ENCODE data around the gene FAM111B. TPM values are rescaled to one million over a fixed set of nuclear protein-coding genes. Genes with fewer than 3 reads are reported as not detected.
"Not testable (repeated sequence)": the region's sequence is repeated elsewhere in the genome, so short reads cannot be mapped to it uniquely, and the experiment has no call there.

FAM111B gene
- total RNA-seq, result 1 to 10 TPM in 1 of 7 donors, under 1 TPM in 4, not detected in 2; 0.12 to 1.9 (median 0.18) TPM
- under 1 TPM; 0.13 to 0.25 TPM for polyA plus RNA-seq
- long read RNA-seq, donor 1, result 0 reads
- long read RNA-seq, donor 2, result 0 reads
- long read RNA-seq, donor 3, result 0 reads

DNA sequence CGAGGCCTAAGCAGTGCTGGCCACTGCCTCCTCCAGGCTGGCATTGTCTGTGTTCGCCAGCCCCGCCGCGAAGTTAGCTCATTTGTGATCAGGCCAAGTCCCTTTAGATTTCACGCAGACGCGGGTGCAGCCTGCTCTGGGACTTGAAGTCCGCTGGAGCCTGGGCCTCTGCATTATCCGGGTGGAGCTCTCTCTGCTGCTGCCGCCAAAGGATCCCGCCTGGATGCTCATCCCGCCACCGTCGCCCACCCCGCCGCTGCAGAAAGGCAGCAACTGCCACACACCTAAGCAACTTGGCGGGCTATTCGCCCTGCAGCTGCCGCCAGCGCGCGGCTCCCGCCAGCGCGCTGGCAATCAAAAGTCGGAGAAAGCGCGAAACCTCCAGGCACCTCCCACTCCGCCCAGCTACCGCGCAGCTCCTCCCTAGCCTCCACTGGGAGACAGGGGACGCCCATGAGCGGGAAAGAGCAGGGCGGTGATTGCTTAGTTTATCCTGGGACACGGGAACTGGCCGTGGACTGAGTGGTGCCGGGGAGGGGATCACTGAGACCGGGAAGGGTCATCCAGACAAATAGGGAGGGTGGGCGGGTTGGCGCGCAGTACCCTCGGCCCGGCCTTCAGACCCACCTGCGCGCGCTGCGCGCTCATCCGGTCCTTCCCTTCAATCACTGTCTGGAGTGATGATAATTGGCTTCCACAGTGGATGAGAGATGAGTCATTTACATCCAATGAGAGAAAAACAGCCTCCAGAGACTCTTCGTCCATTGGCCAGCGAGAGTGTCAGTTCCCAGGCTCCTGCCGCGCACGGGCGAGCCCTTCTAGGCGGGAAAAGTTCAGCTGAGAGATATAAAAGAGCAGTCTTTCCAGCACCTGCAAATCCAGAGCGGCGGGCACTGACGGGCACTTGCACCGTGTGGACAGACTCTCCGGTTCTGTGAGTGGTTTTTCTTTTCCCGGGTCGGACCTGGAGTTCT lies at the start of gene FAM111B:
Gene FAM111B, plus strand, starts transcription at position 875 of the 974 bp plus-strand sequence. CDS start 2,389 bp downstream, outside the sequence.
- peaks cover 3% of the 10 kb centered on the region for H3K4me1 ChIP-seq (ENCODE audit: insufficient read depth)
- WGBS, 3 donors, result 1% methylated on average over 62 to 64 of the region's 64 CpGs
- no peaks in the 10 kb centered on the region for H3K27me3 ChIP-seq
- intact Hi-C loops (cut with DNase I), result no loop called here
- no peak for TF ChIP-seq EP300 (IDR thresholded peaks at IDR 0.05)
- no peak for TF ChIP-seq POLR2A (IDR thresholded peaks at IDR 0.05)
- no peak for TF ChIP-seq CTCF (IDR thresholded peaks at IDR 0.05)
- H3K27ac ChIP-seq, result no peak within 1 kb of the TSS
- H3K9me3 ChIP-seq, result no peaks in the 10 kb centered on the region
- no peaks in the 10 kb centered on the region for H3K36me3 ChIP-seq
- H3K4me3 ChIP-seq, result peak within 1 kb of the TSS; percentile 46
- DNase-seq, result peak; percentile 65 to 75 (median 68)

- DNase-seq, result peak in 3 of 5 donors; percentile 28 to 45 (median 28)
- H3K36me3 ChIP-seq; H3K4me1 ChIP-seq (ENCODE audit: insufficient read depth); H3K9me3 ChIP-seq; H3K27me3 ChIP-seq; intact Hi-C loops (cut with DNase I); H3K27ac ChIP-seq; H3K4me3 ChIP-seq: not testable (repeated sequence)
- WGBS, 3 donors, result 7 to 9% (median 8%) methylated on average over 27 of the region's 27 CpGs
These were observed 48.7 kb upstream of the FAM111B start for GRCh38 chr11:59058120-59059033.

- H3K9me3 ChIP-seq; H3K27ac ChIP-seq; H3K4me3 ChIP-seq; H3K4me1 ChIP-seq (ENCODE audit: insufficient read depth); H3K27me3 ChIP-seq; H3K36me3 ChIP-seq; DNase-seq; intact Hi-C loops (cut with DNase I): not testable (repeated sequence)
- WGBS, 3 donors, result 57 to 64% (median 64%) methylated on average over 3 of the region's 3 CpGs
These were observed 46.9 kb upstream of the FAM111B start for GRCh38 chr11:59060096-59060495.

DNA sequence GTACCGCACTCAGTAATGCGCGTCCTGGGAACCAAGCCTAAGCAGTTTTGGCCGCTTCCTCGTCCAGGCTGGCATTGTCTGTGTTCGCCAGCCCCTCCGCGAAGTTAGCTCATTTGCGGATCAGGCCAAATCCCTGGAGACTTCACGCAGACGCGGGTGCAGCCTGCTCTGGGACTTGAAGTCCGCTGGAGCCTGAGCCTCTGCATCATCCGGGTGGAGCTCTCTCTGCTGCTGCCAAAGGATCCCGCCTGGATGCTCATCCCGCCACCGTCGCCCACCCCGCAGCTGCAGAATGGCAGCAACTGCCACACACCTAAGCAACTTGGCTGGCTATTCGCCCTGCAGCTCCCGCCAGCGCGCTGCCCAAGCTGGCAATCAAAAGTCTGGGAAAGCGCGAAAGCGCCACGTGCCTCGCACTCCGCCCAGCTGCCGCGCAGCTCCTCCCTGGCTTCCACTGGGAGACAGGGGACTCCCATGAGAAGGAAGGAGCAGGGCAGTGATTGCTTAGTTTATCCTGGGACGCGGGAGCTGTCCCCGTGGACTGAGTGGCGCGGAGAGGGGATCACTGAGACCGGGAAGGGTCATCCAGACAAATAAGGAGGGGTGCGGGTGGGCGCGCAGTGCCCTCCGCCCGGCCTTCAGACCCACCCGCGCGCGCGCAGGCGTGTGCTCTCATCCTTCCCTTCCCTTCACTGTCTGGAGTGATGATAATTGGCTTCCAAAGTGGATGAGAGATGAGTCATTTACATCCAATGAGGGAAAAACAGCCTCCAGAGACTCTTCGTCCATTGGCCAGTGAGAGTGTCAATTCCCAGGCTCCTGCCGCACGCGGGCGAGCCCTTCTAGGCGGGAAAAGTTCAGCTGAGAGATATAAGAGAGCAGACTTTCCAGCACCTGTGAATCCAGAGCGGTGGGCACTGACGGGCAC lies 44.2 kb upstream of the FAM111B start:
- no peaks in the 10 kb centered on the region for H3K4me1 ChIP-seq (ENCODE audit: insufficient read depth)
- H3K27me3 ChIP-seq, result no peaks in the 10 kb centered on the region
- no peaks in the 10 kb centered on the region for H3K9me3 ChIP-seq
- no peak overlapping the region for H3K4me3 ChIP-seq
- no peak overlapping the region for H3K27ac ChIP-seq
- TF ChIP-seq POLR2A (IDR thresholded peaks at IDR 0.05) (no peak), EP300 (IDR thresholded peaks at IDR 0.05) (no peak), CTCF (IDR thresholded peaks at IDR 0.05) (no peak)
- 45 to 69% (median 57%) methylated on average over 56 of the region's 56 CpGs for WGBS, 3 donors
- DNase-seq, result no peak
- intact Hi-C loops (cut with DNase I), result no loop called here
- no peaks in the 10 kb centered on the region for H3K36me3 ChIP-seq

- DNase-seq; intact Hi-C loops (cut with DNase I); H3K36me3 ChIP-seq; H3K27me3 ChIP-seq; H3K27ac ChIP-seq; H3K4me3 ChIP-seq; H3K9me3 ChIP-seq; H3K4me1 ChIP-seq (ENCODE audit: insufficient read depth): not testable (repeated sequence)
- WGBS, 3 donors, result 70 to 81% (median 78%) methylated on average over 14 of the region's 14 CpGs
These were observed 42.9 kb upstream of the FAM111B start for GRCh38 chr11:59063996-59064727.
